Activated naive CD8-positive, alpha-beta T cell treated with anti-CD3 and anti-CD28 coated beads for 36 hours (primary cell): ENCODE measurements around the gene MGAT5. TPM values are rescaled to one million over a fixed set of nuclear protein-coding genes. Genes with fewer than 3 reads are reported as not detected.

ENCODE experiments used
- DNase-seq: peaks from one replicate; pipeline ENCODE4 v3.0.0; 2021
- H3K27ac Mint-ChIP-seq: one replicate; pipeline ENCODE4 v1.8.0; 2022; ENCODE audit warnings: mild to moderate bottlenecking, moderate library complexity, mixed read lengths
- H3K27me3 Mint-ChIP-seq: one replicate; pipeline ENCODE4 v1.8.0; 2022; ENCODE audit warnings: mild to moderate bottlenecking, mixed read lengths
- H3K36me3 Mint-ChIP-seq: one replicate; pipeline ENCODE4 v1.8.0; 2021; ENCODE audit warnings: mild to moderate bottlenecking, mixed read lengths
- H3K4me1 Mint-ChIP-seq: one replicate; pipeline ENCODE4 v1.8.0; 2021; ENCODE audit warnings: mixed read lengths
- H3K4me3 Mint-ChIP-seq: one replicate; pipeline ENCODE4 v1.8.0; 2022; ENCODE audit warnings: mild to moderate bottlenecking, moderate library complexity, mixed read lengths
- H3K9me3 Mint-ChIP-seq: one replicate; pipeline ENCODE4 v1.8.0; 2022; ENCODE audit warnings: mixed read lengths
- total RNA-seq, 2 experiments: library from RNA; stranded (reverse); gene quantifications; one replicate each; pipeline ENCODE4 v1.2.3, GENCODE V29; 2021

MGAT5 gene
- total RNA-seq, 2 experiments from 2014 or later: 34.0 to 34.5 TPM

DNA sequence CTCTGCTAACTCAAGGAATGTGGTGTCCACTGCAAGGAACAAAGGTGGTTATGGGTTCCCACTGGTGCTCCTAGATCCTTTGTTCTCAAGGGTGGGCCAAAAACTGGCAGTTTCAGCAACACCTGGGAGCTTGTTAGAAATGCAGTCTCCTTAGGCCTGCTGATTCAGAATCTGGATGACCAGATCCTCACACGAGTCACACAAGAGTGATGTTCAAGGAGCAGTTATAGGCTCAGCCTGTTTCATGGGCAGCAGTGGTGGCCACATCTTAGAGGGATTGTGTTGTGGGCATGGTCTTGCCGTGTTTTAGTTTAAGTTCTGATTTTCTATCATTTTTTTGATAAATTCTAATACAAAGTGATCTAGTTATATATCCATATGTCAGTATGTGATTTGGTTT is 28.7 kb upstream of the MGAT5 start:
- Mint-ChIP-seq H3K36me3 (peaks cover 26% of the 10 kb centered on the region), H3K4me3 (no peak overlapping the region), H3K27ac (no peak overlapping the region), H3K4me1 (peaks cover 48% of the 10 kb centered on the region), H3K27me3 (no peaks in the 10 kb centered on the region), H3K9me3 (peaks cover 20% of the 10 kb centered on the region)
- no peak for DNase-seq

- Mint-ChIP-seq H3K4me1 (peaks cover 46% of the 10 kb centered on the region), H3K9me3 (peaks cover 20% of the 10 kb centered on the region), H3K27ac (no peak overlapping the region)
Measured at GRCh38 chr2:134225841-134226240, 28.0 kb upstream of the MGAT5 start.

DNA sequence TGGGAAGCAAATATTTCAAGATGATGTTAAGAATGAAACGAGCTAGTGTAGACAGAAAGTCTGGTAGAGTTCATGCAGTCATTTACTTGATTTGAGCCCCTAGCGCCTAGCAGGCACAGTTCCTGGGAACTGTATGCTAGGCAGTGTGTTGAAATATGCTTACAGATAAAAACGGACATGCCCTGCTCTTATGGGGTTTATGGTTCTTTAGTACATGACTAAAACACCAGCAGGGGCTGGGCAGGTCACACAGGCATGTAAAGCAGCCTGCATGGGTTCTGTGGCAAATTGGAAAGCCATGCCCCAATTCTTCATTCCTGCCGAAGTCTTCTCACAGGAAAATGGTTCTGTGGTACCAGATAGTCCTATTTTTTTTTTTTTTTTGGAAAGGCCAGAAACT is 27.3 kb upstream of the MGAT5 start:
- peaks cover 46% of the 10 kb centered on the region for H3K4me1 Mint-ChIP-seq
- H3K9me3 Mint-ChIP-seq: peaks cover 20% of the 10 kb centered on the region
- H3K27me3 Mint-ChIP-seq: no peaks in the 10 kb centered on the region
- no peak overlapping the region for H3K27ac Mint-ChIP-seq
- H3K36me3 Mint-ChIP-seq: peaks cover 29% of the 10 kb centered on the region
- no peak for DNase-seq
- no peak overlapping the region for H3K4me3 Mint-ChIP-seq

More at GRCh38 chr2:134225841-134226240, 28.0 kb upstream of the MGAT5 start:
- Mint-ChIP-seq H3K4me3 (no peak overlapping the region), H3K36me3 (peaks cover 26% of the 10 kb centered on the region), H3K27me3 (no peaks in the 10 kb centered on the region)
- DNase-seq: no peak

DNA sequence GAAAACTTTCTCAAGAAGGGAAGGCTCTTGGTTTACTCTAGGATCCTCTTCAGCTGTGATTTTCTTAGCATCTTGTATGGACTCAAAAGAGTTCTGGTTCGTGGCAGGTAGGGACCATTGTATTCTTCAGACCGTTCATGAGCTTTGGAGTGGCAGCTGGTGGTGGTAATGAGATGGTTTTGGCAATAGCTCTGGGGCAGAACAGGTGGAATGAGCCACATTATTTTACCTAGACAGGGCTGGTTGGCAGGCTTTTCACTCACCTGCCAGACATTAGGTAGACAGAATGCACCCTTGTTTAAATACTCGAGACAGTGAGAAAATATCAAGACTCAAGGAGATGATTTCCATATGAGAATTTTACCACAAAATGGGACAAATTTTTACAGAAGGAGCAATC is 26.2 kb upstream of the MGAT5 start:
- Mint-ChIP-seq H3K9me3 (peaks cover 24% of the 10 kb centered on the region), H3K27me3 (no peaks in the 10 kb centered on the region), H3K27ac (no peak overlapping the region), H3K36me3 (peaks cover 34% of the 10 kb centered on the region), H3K4me1 (peaks cover 56% of the 10 kb centered on the region), H3K4me3 (no peak overlapping the region)
- no peak for DNase-seq

DNA sequence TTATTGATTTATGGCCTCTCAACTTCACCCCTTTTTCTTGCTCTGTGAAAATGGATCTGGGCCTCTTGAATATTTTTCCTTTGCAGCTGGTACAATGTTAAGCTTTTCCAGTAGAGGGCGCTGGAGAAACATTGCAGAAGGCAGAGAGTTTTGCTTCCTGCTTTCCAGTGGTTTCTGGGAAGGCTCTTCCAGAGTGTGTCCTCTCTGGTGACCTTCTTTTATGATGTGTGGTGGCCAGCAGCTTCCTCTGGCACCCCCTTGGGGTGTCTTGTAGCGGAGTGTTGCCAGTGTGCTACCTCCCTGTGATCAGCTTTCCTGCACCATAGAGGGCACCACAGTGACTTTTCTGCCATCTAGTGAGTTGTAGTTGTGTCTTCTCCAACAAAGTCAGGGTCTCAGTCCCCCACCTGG is 25.4 kb upstream of the MGAT5 start:
- no peaks in the 10 kb centered on the region for H3K27me3 Mint-ChIP-seq
- H3K4me3 Mint-ChIP-seq: no peak overlapping the region
- H3K36me3 Mint-ChIP-seq: peaks cover 34% of the 10 kb centered on the region
- H3K4me1 Mint-ChIP-seq: peaks cover 63% of the 10 kb centered on the region
- peaks cover 24% of the 10 kb centered on the region for H3K9me3 Mint-ChIP-seq
- H3K27ac Mint-ChIP-seq: no peak overlapping the region
- DNase-seq: no peak

DNA sequence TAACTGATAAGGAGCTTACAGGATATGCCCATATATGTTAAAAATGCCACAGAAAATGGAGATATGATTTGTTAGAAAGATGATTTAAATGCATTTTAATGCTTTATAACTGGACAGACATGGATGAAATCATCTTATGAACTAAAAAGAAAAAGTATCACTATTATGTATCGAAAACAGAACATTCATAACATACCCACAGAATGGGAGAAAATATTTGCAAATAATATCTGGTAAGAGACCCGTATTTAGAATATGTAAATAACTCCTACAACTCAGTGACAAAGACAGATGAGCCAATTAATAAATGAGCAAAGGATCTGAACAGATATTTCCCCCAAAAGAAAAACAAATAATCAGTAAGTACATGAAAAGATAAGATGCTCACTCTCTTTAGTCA is 24.3 kb upstream of the MGAT5 start:
- H3K36me3 Mint-ChIP-seq: peaks cover 34% of the 10 kb centered on the region
- H3K27ac Mint-ChIP-seq: no peak overlapping the region
- peaks cover 67% of the 10 kb centered on the region for H3K4me1 Mint-ChIP-seq
- H3K9me3 Mint-ChIP-seq: peaks cover 24% of the 10 kb centered on the region
- no peak for DNase-seq
- H3K4me3 Mint-ChIP-seq: no peak overlapping the region
- no peaks in the 10 kb centered on the region for H3K27me3 Mint-ChIP-seq

GRCh38 chr2:134230885-134231284 is 23.0 kb upstream of the MGAT5 start:
- Mint-ChIP-seq H3K36me3 (peaks cover 37% of the 10 kb centered on the region), H3K27me3 (no peaks in the 10 kb centered on the region), H3K4me3 (no peak overlapping the region), H3K4me1 (peaks cover 72% of the 10 kb centered on the region), H3K9me3 (peaks cover 24% of the 10 kb centered on the region), H3K27ac (no peak overlapping the region)
- no peak for DNase-seq

DNA sequence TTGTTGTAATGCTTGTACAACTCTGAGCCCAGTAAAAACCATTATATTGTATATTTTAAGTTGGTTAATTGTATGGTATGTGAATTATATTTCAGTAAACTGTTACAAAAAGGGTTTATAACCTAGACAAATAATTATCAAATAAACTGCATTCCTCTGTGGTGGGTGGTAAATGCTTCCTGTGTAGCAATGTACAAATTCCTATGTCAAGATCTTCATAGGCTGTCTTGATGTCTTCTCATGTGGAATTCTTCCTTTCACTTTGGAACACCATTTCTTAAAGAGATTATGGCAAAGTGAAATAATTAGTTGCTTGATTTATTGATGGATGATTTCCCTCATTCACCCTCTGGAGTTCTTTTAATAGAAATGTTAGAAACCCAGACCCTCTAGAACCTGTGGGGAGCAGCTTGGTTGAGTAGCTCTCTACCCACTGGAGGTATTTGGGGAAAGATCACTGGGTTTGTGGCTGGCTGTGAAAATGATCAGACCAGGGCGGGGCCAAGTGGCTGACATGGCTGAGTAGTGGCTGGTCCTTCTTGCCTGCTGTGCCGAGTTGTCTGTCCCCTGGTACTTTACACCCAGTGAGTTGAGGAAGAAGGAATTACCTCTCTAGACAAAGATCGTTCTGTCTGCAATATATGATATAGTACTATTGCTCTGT is 22.4 kb upstream of the MGAT5 start:
- no peak for DNase-seq
- Mint-ChIP-seq H3K27ac (peak overlapping the region; percentile 67), H3K36me3 (peaks cover 39% of the 10 kb centered on the region), H3K27me3 (no peaks in the 10 kb centered on the region), H3K4me3 (no peak overlapping the region), H3K4me1 (peaks cover 74% of the 10 kb centered on the region), H3K9me3 (peaks cover 24% of the 10 kb centered on the region)

- Mint-ChIP-seq H3K27ac (peak overlapping the region; percentile 67), H3K4me3 (no peak overlapping the region), H3K27me3 (no peaks in the 10 kb centered on the region), H3K9me3 (peaks cover 24% of the 10 kb centered on the region), H3K4me1 (peaks cover 78% of the 10 kb centered on the region), H3K36me3 (peaks cover 39% of the 10 kb centered on the region)
- no peak for DNase-seq
Measured at GRCh38 chr2:134231965-134232340, 21.9 kb upstream of the MGAT5 start.

- peak overlapping the region; percentile 6 for H3K27ac Mint-ChIP-seq
- peaks cover 79% of the 10 kb centered on the region for H3K4me1 Mint-ChIP-seq
- H3K9me3 Mint-ChIP-seq: peaks cover 23% of the 10 kb centered on the region
- no peaks in the 10 kb centered on the region for H3K27me3 Mint-ChIP-seq
- peaks cover 38% of the 10 kb centered on the region for H3K36me3 Mint-ChIP-seq
- no peak overlapping the region for H3K4me3 Mint-ChIP-seq
- no peak for DNase-seq
Measured at GRCh38 chr2:134232461-134232860, 21.4 kb upstream of the MGAT5 start.

DNA sequence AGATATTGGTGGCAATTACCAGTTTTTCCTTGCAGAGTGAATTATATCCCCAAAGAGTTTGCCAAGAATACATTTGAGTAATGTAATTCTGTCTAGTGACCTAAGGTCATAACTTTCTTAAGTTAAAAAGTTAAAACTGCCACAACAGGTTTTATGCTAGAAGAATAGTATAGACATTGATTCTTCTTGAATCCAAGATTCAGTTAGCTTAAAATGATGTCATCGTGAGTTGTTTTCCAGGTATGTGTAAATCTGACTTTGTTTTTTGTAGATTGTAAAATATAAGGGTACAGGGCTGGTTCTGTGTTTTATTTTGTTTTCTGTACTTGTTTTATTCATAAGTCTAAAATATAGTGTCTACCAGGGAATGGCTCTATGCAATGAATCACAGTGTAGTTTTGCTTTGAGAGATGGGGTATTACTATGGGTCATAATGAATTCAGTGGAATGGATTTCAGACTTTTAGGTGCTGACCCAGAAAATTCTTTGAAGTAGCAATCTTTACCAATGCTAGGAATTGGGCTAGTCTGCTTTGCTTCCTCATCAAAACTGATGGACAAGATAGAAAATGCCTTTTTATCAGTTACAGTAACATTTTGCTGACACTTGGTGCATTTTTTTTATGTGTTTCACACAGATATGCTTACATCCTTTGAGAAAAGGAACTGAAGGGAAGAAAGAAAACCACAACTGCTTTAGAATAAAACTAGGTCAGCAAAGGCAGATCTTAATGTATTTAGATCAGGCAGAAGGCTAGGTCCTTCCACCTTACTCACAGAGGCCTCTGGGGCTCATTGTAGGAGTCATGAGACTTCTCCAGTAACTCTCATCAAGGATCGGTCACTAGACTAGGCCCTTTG is 20.8 kb upstream of the MGAT5 start:
- Mint-ChIP-seq H3K27me3 (no peaks in the 10 kb centered on the region), H3K4me1 (peaks cover 76% of the 10 kb centered on the region), H3K36me3 (peaks cover 32% of the 10 kb centered on the region), H3K27ac (peak overlapping the region; percentile 79), H3K9me3 (peaks cover 17% of the 10 kb centered on the region), H3K4me3 (peak overlapping the region; percentile 2)
- DNase-seq: no peak

DNA sequence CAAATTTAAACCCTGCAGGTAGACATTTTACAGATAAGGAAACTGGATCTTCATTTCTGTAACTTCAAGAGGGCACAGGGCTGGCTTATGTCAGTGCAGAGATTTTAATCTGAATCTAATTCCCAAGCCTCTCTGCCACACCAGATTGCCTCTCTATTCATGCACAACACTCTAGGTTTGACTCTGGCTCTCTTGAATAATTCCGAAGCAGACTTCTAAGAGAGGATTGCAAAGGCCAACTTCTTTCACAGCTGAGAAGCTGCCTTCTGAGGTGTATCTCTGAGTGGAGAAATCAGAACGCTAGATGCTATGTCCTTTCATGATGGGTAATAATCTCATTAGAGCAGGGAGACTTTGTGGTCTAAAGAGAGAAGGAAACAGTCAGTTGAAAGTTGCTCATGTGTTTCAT is 20.1 kb upstream of the MGAT5 start:
- Mint-ChIP-seq H3K36me3 (peaks cover 27% of the 10 kb centered on the region), H3K27me3 (no peaks in the 10 kb centered on the region), H3K9me3 (peaks cover 12% of the 10 kb centered on the region), H3K4me3 (peak overlapping the region; percentile 2), H3K27ac (peak overlapping the region; percentile 79), H3K4me1 (peaks cover 78% of the 10 kb centered on the region)
- DNase-seq: no peak

GRCh38 chr2:134234535-134234934 is 19.3 kb upstream of the MGAT5 start:
- Mint-ChIP-seq H3K27me3 (no peaks in the 10 kb centered on the region), H3K4me3 (no peak overlapping the region), H3K36me3 (peaks cover 20% of the 10 kb centered on the region), H3K9me3 (peaks cover 7% of the 10 kb centered on the region), H3K27ac (peak overlapping the region; percentile 79), H3K4me1 (peaks cover 79% of the 10 kb centered on the region)
- no peak for DNase-seq

DNA sequence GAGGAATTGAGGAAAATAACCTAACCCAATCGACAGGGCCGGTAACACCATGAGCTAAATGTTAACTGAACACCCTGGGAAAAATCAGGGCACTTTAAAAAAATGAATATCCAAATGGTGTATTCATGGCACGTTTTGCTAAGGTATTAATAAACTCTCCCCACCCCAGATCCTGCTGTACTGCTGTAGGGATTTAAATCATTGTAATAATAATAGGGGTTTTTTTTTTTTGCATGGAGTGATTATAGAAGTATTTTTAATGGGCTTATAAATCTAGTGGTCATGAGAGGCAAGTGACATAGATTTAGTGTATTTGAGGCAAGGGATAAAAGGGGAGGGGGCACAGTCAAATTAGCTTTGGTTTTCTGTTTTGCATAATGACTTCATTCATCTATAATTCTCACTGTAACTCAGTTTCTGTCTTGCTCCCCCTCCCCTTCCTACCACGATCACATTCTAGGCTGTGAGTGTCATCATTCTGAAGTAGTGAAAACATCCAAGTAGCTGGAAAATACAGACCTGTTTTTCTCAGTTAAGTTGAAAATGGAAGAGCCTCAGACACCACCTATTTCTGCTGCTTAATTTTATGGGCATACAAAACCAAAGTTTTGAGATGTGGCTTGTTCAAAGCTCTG is 18.2 kb upstream of the MGAT5 start:
- Mint-ChIP-seq H3K36me3 (peaks cover 17% of the 10 kb centered on the region), H3K27me3 (no peaks in the 10 kb centered on the region), H3K27ac (peak overlapping the region; percentile 42), H3K4me1 (peaks cover 76% of the 10 kb centered on the region), H3K4me3 (no peak overlapping the region), H3K9me3 (peaks cover 3% of the 10 kb centered on the region)
- no peak for DNase-seq

DNA sequence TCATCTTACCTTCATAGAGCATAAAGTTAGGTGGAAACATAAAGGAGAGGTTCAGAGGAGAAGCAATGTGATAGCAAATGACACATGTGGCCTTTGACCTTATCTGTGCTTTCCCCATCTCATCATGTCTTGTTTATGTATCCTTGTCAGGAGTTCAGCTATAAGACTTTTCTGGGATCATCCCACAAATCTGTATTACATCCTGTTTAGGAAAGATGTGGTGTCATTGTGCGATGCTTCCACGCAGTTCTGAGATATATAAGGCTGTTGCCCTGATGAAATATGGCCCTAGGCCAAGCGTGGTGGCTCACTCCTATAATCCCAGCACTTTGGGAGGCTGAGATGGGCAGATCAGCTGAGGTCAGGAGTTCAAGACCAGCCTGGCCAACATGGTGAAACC is 15.5 kb upstream of the MGAT5 start:
- peaks cover 53% of the 10 kb centered on the region for H3K4me1 Mint-ChIP-seq
- no peaks in the 10 kb centered on the region for H3K27me3 Mint-ChIP-seq
- no peak overlapping the region for H3K27ac Mint-ChIP-seq
- H3K4me3 Mint-ChIP-seq: no peak overlapping the region
- peaks cover 8% of the 10 kb centered on the region for H3K36me3 Mint-ChIP-seq
- no peak for DNase-seq
- no peaks in the 10 kb centered on the region for H3K9me3 Mint-ChIP-seq
